ENCODE data around the gene TMPRSS5.
"Not testable (repeated sequence)": the region's sequence is repeated elsewhere in the genome, so short reads cannot be mapped to it uniquely, and the experiment has no call there.

The TMPRSS5 gene

DNA sequence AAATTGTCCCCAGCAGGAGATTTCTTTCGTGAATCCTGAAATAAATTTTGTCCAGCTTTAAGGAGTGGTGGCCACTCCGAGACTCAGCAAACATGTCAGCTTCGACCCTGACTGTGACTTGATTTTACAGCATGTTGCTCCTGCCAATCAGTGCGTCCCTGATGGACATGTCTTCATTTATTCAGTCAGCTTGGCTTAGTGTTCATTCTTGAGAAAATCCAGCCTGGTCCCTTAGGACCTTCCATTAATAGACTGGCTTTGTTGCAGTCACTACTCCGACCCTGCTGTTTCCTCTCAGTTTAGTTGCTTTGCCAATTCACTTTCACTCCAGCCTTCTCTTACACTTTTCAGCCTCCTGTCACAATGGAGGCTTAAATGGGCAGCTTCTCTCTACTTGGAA is 30.5 kb downstream of the TMPRSS5 start:
- Histone ChIP-seq H3K9me3 (ENCODE audit: severe bottlenecking) (no peaks in the 10 kb centered on the region), H3K4me1 (ENCODE audit: insufficient read depth, poor library complexity, severe bottlenecking) (no peaks in the 10 kb centered on the region), H3K27ac (ENCODE audit: poor library complexity, severe bottlenecking) (no peak overlapping the region), H3K36me3 (ENCODE audit: low read depth) (no peaks in the 10 kb centered on the region), H3K4me3 (ENCODE audit: severe bottlenecking) (no peak overlapping the region), H3K27me3 (ENCODE audit: insufficient read depth, poor library complexity, severe bottlenecking) (no peaks in the 10 kb centered on the region)
- TF ChIP-seq, protein P1, sequence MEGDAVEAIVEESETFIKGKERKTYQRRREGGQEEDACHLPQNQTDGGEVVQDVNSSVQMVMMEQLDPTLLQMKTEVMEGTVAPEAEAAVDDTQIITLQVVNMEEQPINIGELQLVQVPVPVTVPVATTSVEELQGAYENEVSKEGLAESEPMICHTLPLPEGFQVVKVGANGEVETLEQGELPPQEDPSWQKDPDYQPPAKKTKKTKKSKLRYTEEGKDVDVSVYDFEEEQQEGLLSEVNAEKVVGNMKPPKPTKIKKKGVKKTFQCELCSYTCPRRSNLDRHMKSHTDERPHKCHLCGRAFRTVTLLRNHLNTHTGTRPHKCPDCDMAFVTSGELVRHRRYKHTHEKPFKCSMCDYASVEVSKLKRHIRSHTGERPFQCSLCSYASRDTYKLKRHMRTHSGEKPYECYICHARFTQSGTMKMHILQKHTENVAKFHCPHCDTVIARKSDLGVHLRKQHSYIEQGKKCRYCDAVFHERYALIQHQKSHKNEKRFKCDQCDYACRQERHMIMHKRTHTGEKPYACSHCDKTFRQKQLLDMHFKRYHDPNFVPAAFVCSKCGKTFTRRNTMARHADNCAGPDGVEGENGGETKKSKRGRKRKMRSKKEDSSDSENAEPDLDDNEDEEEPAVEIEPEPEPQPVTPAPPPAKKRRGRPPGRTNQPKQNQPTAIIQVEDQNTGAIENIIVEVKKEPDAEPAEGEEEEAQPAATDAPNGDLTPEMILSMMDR (IDR thresholded peaks at IDR 0.05; ENCODE audit: poor library complexity, severe bottlenecking) = no peak
- ATAC-seq (ENCODE audit: low read depth) = no peak
- no peak for DNase-seq (ENCODE audit: low spot score)

DNA sequence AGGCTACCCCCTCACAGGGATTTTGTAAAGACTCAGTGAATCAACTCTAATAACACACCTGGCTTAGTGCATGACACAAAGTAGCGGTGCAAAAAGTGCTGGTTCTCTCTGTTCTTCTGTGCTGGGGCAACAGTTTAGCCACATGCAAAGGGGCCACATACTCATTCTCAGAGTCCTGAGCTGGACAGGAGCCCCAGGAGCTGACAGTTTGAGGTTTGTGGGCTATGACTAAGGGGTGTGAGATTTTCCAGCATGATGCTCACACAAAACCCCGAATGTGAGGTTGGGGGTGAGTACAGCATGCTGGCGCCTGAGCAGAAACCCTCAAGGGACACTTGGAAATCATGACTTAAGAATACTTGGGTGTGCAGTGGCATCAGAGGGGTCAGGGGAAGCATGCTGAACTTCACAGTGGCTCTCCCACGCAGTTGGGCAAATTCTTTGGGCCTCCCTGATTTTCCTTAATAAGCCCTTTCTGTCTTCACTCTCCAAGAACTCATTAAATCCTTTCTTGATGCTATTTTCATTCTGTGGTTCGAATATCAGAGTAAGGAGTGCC is 31.0 kb downstream of the TMPRSS5 start:
- H3K27ac ChIP-seq (ENCODE audit: poor library complexity, severe bottlenecking) = no peak overlapping the region
- H3K4me3 ChIP-seq (ENCODE audit: severe bottlenecking) = no peak overlapping the region
- H3K9me3 ChIP-seq (ENCODE audit: severe bottlenecking) = no peaks in the 10 kb centered on the region
- TF ChIP-seq, protein P1 (IDR thresholded peaks at IDR 0.05; ENCODE audit: poor library complexity, severe bottlenecking) = no peak
- DNase-seq (ENCODE audit: low spot score) = no peak
- no peaks in the 10 kb centered on the region for H3K27me3 ChIP-seq (ENCODE audit: insufficient read depth, poor library complexity, severe bottlenecking)
- no peaks in the 10 kb centered on the region for H3K4me1 ChIP-seq (ENCODE audit: insufficient read depth, poor library complexity, severe bottlenecking)
- no peaks in the 10 kb centered on the region for H3K36me3 ChIP-seq (ENCODE audit: low read depth)
- peak; percentile 80 for ATAC-seq (ENCODE audit: low read depth)

DNA sequence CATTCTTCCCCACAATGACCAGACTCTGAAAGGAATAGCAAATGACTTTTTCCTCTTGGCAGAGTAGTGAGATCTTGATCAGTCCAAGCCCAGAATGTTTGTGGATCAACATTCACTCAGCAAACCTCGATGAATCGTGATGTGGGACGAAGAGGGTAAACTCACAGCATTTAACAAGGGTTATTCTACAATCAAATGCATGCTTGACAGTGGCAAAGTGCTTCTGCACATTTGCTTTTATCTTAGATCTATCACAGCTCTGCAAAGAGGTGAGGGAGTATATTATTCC is 31.8 kb downstream of the TMPRSS5 start:
- Histone ChIP-seq H3K4me1 (ENCODE audit: insufficient read depth, poor library complexity, severe bottlenecking) (no peaks in the 10 kb centered on the region), H3K9me3 (ENCODE audit: severe bottlenecking) (no peaks in the 10 kb centered on the region), H3K27ac (ENCODE audit: poor library complexity, severe bottlenecking) (no peak overlapping the region), H3K4me3 (ENCODE audit: severe bottlenecking) (no peak overlapping the region), H3K27me3 (ENCODE audit: insufficient read depth, poor library complexity, severe bottlenecking) (no peaks in the 10 kb centered on the region), H3K36me3 (ENCODE audit: low read depth) (no peaks in the 10 kb centered on the region)
- TF ChIP-seq, protein P1 (IDR thresholded peaks at IDR 0.05; ENCODE audit: poor library complexity, severe bottlenecking) = no peak
- no peak for ATAC-seq (ENCODE audit: low read depth)
- no peak for DNase-seq (ENCODE audit: low spot score)

DNA sequence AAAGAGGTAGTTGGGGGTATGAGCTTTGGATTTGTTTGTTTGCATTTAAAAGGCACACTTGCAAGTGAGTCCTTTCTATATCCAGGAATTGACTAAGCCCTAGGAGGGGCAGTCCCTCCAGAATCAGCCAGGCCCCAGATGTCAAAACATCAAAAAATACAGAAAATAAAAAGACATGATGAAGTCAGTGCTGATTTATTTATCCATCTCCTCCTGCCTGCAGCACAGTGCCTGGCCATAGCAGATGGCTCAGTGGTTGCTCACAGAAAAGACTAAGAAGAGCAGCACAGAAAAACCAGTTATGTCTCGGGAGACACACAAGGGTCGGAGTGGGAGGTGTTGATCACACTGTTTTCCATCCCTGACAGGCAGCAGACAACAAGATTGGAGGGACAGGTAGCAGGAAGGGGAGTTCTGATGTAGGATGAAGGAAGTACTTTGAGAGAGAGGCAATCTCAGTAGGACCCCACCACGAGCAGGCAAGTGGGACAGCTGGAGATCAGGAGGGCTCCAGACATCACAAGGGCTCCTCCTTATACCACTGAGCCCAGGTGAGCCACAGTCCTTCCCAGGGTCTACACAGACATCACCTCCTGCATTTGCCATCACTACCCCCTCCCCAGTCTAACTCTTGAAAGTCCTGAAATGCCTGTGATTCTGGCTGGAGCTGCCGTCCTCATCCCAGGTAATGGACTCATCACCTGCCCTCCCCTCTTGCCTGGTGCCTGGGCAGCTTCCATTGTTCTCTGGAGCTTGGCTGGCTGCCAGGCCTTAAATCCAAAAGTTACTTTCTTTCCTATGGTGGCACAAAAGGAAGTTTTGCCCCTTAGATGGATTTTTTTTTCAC is 32.3 kb downstream of the TMPRSS5 start:
- Histone ChIP-seq H3K27ac (ENCODE audit: poor library complexity, severe bottlenecking) (no peak overlapping the region), H3K4me3 (ENCODE audit: severe bottlenecking) (no peak overlapping the region), H3K9me3 (ENCODE audit: severe bottlenecking) (no peaks in the 10 kb centered on the region), H3K4me1 (ENCODE audit: insufficient read depth, poor library complexity, severe bottlenecking) (no peaks in the 10 kb centered on the region), H3K36me3 (ENCODE audit: low read depth) (no peaks in the 10 kb centered on the region), H3K27me3 (ENCODE audit: insufficient read depth, poor library complexity, severe bottlenecking) (no peaks in the 10 kb centered on the region)
- ATAC-seq (ENCODE audit: low read depth) = peak; percentile 42; the same call in 1 of the 3 replicates
- no peak for DNase-seq (ENCODE audit: low spot score)
- TF ChIP-seq, protein P1 (IDR thresholded peaks at IDR 0.05; ENCODE audit: poor library complexity, severe bottlenecking) = no peak

DNA sequence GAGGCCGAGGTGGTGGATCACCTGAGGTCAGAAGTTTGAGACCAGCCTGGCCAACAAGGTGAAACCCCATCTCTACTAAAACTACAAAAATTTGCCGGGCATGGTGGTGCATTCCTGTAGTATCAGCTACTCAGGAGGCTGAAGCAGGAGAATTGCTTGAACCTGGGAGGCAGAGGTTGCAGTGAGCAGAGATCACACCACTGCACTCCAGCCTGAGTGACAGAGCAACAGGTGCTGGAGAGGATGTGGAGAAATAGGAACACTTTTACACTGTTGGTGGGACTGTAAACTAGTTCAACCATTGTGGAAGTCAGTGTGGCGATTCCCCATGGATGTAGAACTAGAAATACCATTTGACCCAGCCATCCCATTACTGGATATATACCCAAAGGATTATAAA is 34.2 kb downstream of the TMPRSS5 start:
- not testable (repeated sequence) for H3K4me1 ChIP-seq (ENCODE audit: insufficient read depth, poor library complexity, severe bottlenecking); H3K27me3 ChIP-seq (ENCODE audit: insufficient read depth, poor library complexity, severe bottlenecking); H3K27ac ChIP-seq (ENCODE audit: poor library complexity, severe bottlenecking); DNase-seq (ENCODE audit: low spot score); H3K4me3 ChIP-seq (ENCODE audit: severe bottlenecking); H3K36me3 ChIP-seq (ENCODE audit: low read depth); ATAC-seq (ENCODE audit: low read depth); H3K9me3 ChIP-seq (ENCODE audit: severe bottlenecking)
